ENCODE results near the gene FOXP1.
"Not testable (repeated sequence)": the region's sequence is repeated elsewhere in the genome, so short reads cannot be mapped to it uniquely, and the experiment has no call there.

The FOXP1 gene

GRCh38 chr3:71033681-71034220 lies 549.8 kb downstream of the FOXP1 start:
- no peak for DNase-seq (ENCODE audit: insufficient read length, low spot score)

GRCh38 chr3:71031914-71032521 lies 551.5 kb downstream of the FOXP1 start:
- FAIRE-seq (peak; percentile 49), DNase-seq (ENCODE audit: insufficient read length, low spot score) (no peak)

More at GRCh38 chr3:71033681-71034220, 549.8 kb downstream of the FOXP1 start:
- no peak for FAIRE-seq

DNA sequence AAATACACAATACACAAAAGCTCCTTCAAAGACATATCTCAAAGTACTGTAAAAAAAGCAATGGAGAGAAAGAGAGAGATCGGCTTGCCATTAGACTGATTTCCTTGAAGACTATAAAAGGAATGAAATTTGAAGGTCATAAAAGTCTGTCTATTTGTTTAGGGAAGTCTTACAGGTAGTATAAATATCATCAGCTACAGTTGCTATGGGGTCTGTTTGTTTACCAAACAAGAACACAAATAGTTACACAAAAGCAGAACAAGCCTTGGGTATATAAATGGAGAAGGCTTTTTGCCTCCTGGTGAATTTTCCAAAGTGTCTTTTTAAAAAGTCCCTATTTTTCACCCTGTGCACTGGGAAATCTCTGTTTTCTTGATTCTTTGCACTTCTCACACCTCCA lies 552.3 kb downstream of the FOXP1 start:
- DNase-seq (ENCODE audit: insufficient read length, low spot score), result no peak
- no peak for FAIRE-seq

GRCh38 chr3:71030748-71031147 lies 552.8 kb downstream of the FOXP1 start:
- FAIRE-seq, result no peak
- no peak for DNase-seq (ENCODE audit: insufficient read length, low spot score)

GRCh38 chr3:71029770-71030169 lies 553.8 kb downstream of the FOXP1 start:
- no peak for FAIRE-seq

GRCh38 chr3:71028802-71029201 lies 554.7 kb downstream of the FOXP1 start:
- FAIRE-seq, result no peak
- no peak for DNase-seq (ENCODE audit: insufficient read length, low spot score)

More at GRCh38 chr3:71029770-71030169, 553.8 kb downstream of the FOXP1 start:
- no peak for DNase-seq (ENCODE audit: insufficient read length, low spot score)

- DNase-seq (ENCODE audit: insufficient read length, low spot score), result no peak
- FAIRE-seq, result no peak
These were observed 555.3 kb downstream of the FOXP1 start for GRCh38 chr3:71028184-71028583.

GRCh38 chr3:71026634-71027578 lies 556.6 kb downstream of the FOXP1 start:
- DNase-seq (ENCODE audit: insufficient read length, low spot score) (no peak), FAIRE-seq (no peak)

DNA sequence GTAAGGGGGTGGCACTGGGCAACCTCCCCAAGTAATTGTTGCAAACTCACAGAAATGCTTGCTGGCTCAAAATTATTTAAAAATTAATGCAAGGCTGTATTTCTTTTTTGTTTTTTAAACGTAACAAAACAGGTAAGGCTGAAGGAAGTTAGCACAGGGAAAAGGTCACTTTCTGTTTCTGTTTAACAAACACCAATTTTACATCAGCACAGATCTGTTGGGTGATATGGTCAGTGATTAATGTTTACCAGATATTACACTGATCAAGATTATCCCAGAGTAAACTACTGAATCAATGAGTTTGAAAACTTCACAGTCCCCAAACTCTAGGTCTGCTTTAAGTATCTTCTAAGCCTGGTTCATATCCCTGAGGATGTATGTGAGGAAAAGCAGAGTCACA lies 558.0 kb downstream of the FOXP1 start:
- FAIRE-seq (no peak), DNase-seq (ENCODE audit: insufficient read length, low spot score) (no peak)

DNA sequence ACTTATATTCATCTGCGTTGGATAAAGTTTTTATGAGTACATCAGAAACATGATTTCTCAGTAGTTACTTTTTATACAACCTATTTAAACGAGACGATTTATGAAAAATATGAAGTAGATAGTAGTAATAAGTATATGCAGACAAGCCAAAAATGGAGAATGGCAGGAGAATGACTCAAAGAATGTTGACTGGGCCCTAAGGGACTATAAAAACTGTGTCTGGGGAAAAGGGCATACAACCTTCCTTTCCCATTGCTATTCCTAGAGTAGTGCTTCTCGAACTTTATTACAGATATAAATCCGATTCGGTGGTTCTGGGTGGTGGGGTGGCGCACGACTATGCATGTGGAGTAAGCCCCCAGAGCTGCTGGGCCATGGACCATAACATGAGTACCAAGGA lies 558.5 kb downstream of the FOXP1 start:
- no peak for DNase-seq (ENCODE audit: insufficient read length, low spot score)
- no peak for FAIRE-seq

DNA sequence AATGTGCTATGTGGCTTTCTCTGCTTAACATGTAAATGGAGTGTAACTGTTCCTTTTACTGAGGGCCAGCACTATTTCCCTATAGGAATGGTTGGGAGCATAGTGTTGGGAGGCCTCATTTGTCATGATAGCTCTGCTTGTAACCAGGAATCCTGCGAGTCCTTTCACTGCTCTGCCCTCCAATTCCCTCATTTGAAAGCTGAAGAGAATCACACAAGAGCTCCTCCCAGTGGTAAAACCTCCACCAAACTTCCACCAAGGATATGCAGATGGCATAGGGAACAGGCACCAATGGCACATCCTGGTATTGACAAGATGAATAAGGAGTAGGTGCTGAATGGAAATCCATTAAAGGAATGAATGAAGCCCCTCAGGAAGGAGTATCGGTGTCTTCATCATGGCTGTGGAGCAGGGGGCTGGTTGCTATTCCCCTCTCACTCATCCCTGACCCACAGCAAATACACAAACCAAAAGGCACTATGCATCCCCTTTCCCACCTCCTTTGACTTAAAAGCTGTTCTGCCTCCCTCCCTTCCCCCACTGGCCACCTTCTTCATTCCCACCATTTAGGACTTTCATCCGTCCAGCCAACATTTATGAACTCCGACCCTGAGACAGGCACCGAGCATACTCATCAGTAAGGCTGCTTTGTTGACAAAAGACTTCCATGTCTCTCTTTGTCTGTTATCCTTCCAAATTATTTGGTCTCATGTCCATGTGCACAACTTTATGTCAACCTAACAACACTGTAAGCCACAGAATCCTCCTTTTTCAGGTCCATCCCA lies 560.8 kb downstream of the FOXP1 start:
- FAIRE-seq, result no peak
- DNase-seq (ENCODE audit: insufficient read length, low spot score), result no peak

DNA sequence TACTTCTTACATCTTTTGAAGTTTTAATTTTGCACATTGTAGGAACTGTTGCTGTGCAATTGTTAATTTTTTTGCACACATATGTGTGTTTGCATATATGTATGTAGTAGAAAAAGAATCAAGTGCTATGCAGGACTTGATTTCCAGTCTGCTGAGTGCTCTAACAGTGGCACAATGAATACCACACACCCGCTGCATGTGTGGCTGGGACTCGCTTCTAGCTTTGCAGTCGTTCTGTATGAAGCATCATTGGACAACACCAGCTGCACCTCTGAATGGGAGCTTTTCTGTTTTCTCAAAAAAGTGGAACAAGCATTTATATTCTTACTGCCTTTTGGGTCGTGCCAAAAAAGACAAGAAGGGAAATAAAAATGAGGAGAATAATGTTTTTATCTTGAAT lies 564.7 kb downstream of the FOXP1 start:
- FAIRE-seq (no peak), DNase-seq (ENCODE audit: insufficient read length, low spot score) (no peak)

DNA sequence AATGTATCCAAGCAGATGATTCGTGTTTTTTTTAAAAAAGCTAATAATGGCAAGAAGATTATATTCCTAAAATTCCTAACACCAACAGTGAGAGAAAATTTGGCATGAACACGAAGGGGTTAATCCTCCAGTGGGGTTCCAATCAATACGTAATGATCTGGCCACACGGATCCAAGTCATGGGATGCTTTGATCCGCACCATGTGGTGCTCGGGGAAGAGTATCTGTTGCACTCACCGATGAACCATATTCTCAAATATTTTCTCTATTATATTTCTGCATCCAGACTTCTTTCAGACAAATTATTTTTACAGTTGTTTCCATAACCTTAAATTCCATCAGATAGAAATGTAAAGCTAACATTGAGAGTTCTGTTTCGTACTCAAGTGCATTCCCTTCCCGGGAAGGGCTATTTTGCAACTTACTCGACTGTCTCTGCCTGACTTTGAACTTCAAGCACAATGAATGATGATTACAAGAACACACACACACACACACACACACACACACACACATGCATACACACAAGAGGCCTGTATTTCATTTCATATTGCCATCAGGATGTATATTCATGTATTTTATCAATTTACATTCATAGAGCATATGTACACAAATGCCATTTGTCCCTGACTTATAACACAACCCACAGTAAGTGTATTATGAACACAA lies 567.2 kb downstream of the FOXP1 start:
- DNase-seq (ENCODE audit: insufficient read length, low spot score), result no peak
- no peak for FAIRE-seq

DNA sequence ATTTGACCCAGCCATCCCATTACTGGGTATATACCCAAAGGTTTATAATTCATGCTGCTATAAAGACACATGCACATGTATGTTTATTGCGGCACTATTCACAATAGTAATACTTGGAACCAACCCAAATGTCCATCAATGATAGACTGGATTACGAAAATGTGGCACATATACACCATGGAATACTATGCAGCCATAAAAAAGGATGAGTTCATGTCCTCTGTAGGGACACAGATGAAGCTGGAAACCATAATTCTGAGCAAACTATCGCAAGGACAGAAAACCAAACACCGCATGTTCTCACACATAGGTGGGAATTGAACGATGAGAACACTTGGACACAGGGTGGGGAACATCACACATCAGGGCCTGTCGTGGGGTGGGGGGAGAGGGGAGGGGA lies 568.9 kb downstream of the FOXP1 start:
- not testable (repeated sequence) for FAIRE-seq; DNase-seq (ENCODE audit: insufficient read length, low spot score)

DNA sequence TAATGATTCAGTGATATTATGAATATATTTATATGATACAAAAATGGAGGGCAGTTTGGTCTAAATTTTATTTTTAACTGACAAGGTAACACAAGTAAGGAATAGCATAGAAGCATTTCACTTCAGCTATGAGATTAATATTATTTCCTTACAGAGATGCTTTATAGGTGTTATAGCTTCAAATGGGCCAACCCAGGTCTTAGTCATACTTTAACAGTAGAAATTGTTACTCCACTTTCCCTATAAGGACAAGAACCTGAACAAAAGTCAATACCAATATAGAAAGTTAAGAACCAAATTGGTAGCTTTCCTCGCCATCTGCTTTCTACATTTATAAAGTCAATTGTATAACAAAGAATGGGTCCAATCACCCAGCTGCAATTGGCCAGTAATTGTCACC lies 570.6 kb downstream of the FOXP1 start:
- no peak for DNase-seq (ENCODE audit: insufficient read length, low spot score)
- FAIRE-seq, result no peak

DNA sequence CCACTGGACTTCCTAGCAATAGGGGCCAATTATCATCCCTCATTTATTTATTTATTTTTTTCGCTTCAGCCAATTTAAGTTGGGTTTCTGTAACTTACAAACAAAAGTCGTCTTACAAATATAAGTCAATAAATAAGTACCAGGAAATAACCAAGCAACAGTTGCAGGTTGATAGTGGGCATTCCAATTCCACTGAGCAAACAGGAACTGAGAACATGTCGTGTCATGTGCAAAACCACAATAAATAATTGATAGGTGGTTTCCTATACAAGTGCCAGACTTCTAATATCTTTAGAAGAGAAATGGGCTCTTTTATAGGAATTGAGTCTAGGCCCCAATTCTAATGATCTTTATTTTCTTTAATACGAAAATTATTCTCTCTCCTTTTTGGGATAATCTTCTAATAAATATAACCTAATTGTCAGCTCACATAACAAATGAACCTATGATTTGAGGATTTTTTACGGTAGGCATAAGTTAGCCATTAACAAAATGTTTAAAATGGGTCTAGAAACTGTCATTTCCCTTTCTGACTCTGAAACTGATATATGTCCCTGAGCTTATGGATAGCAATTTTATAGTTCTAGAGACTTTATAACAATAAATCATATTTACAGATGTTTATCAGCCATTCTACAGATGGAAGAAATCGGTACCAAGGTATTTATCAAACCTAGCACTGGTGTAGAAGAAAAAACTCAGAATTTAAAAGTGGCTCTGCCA lies 571.8 kb downstream of the FOXP1 start:
- FAIRE-seq (peak; percentile 90), DNase-seq (ENCODE audit: insufficient read length, low spot score) (no peak)

DNA sequence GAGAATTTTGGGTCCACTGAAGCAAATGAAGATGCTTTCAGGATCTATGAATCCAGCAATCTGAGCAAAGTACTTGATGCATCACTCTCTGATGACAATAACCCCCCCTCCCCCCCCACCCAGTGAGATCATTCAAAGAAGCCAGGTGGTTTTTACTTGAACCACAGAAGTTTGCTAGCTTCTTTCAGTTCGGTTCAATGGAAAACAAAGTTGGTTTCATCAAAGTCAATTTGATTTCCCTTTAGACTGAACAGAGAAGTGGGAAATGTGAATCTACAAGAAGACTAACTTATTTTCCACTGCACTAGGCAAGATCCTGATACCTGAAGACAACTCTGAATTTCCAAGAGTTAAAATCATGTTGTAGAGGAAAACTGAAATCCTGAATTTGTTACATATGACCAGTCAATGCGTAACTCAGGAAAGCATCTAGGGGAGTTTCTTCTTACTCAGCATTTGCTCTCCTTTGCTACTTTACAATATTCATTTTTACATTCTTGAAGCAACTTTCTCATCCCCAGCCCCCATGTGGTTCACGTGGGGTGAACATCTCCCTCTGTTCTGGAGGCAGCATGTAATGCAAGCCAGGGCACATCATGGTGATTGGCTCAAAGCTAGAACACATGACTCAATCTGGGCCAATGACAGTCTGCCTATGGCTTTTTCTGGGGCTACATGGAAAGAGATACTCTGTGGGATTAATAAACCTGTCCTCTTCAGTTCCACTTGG lies 572.6 kb downstream of the FOXP1 start:
- peak; percentile 94 for FAIRE-seq

GRCh38 chr3:71008350-71008935 lies 575.1 kb downstream of the FOXP1 start:
- DNase-seq (ENCODE audit: insufficient read length, low spot score) (no peak), FAIRE-seq (no peak)

More for the DNA sequence above, 572.6 kb downstream of the FOXP1 start:
- peak; percentile 29 for DNase-seq (ENCODE audit: insufficient read length, low spot score)

Data from GM19239 (cell line).